ENCODE results near the gene SLC22A4.

The SLC22A4 gene

DNA sequence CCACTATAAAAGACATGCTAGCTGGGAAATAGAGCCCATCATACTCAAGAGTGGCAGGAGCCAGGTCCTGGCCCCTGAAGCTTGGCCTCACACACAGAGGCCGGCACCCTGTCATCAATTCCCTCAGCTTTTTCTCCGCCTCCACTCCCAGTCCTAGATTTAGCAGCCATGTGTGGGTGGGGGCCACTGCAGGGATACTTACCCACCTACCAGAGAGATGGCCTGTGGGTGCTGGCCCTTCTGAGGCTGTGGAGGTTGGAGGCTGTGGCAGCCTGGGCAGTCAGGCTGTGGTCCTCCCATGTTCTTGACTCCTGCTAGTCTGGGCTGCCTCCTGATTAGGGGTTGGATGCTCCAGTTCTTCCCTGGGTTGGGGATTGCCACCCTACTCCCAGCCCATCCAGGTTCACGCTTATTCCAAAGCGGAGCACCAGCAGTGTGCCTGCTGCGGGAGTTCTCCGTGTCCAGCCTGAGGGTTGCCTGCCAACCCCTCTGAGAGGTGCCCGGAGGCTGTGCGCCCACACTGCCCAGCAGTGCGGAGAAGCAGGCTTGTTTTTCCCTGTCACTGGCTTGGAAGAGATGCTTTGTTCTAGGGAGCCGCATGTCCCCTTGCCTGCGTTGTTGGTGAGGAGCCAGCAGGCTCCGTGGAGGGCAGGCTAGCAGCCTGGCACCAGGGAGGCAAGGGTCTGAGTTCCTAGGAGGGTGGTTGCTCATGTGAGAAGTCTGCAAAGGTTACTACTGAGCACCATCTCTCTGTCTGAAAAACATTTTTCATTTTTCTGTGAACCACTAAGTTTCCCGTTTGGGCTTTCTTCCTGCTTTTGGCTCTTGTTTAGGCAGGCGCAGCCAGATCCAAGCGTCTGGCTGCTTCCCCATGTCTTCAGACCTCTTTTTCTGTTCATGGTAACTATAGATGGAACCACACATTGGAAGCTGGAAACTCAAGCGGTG is 82.8 kb downstream of the SLC22A4 start:
- DNase-seq (ENCODE audit: low read depth), result no peak

DNA sequence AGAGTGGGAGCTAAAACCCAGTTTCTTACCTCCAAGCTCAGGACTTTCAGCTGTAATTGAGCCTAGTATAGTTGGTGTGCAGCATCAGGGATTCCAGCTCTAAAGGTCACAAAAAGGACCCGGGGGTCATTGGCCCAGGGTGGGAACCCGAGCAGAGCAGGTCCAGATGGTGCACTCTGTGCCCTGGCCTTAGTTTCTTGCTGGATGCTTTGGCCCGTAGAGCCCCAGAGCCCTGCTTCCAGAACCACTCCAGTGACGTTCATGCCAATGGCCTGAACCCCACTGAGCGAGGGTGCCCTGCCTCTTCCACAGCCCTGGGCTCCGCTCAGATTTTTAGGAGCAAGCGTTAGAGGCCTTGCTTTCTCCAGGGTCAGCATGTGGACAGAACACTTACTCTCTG is 83.5 kb downstream of the SLC22A4 start:
- no peak for DNase-seq (ENCODE audit: low read depth)

DNA sequence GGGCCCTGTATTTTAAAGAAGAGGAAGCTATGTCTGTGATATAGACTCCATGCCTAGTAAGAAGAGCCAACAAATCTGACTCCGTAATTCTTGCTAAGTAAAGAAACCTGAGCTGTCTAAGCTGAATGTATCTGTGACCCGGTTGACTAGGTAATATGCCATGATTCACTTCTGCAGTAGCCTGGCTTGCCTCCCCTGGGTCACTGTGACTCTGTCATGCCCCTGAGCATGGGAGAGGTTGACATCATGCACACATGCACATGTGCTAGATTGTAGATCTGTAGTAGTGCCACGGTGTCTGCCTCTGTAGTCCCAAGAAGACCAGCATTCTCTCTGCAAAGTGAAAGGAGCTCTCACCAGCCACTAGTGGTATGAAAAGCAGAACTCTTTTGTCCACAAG is 84.4 kb downstream of the SLC22A4 start:
- no peak for DNase-seq (ENCODE audit: low read depth)

DNA sequence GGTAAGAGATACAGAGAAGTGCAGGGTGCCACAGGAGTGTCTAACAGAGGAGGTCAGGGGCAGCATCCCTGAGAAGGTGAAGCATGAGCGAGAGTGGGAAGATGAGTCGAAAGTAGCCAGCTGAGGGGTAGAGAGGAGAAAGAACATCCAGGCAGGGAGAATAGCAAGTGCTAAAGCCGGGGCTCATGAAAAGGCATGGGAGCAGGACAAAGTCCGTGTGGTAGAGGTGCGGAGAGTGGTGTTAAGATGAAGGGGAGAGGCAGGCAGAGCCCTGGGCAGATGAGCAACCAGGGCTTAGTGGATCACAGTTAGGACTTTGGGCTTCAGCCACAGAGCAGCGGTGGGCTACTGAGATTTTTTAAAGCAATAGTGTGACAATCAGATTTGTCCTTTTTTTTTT is 85.9 kb downstream of the SLC22A4 start:
- DNase-seq (ENCODE audit: low read depth), result no peak

DNA sequence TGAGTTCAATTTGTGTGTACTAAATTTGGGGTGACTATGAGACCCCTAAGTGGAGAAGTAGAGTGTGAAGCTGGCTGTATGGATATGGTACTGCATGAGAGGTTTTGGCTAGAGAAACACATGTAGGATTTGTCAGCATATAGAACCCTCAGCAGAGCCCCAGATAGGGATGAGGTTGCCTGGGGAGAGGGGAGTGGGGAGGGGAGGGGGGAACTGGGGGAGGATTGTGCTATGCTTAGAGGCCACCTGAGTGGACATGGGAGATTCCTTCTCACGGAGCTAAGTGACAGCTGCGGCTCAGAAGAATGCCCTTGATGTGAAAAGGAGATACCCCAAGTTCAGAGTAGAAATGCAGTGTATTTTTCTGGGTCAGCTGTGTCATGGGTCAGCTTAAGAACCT is 86.5 kb downstream of the SLC22A4 start:
- DNase-seq (ENCODE audit: low read depth), result no peak

DNA sequence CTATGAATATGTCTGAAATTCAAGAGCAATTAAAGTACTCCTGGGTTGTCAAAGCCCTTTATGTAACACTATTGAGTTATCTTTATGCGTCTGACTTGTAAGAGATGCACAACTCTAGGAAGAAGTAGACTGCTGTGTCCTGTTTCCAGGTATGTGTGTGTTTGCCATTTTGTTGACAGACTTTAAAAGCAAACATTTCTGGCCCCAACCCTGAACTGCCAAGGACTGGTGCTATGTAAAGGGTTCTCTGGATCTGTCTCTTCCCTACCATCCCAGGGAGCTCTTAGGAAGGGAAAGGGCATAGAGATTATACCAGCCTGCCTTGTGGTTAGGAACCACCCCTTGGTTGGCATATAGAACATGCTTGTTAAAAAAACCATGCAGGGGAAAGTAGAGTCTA is 87.4 kb downstream of the SLC22A4 start:
- no peak for DNase-seq (ENCODE audit: low read depth)

DNA sequence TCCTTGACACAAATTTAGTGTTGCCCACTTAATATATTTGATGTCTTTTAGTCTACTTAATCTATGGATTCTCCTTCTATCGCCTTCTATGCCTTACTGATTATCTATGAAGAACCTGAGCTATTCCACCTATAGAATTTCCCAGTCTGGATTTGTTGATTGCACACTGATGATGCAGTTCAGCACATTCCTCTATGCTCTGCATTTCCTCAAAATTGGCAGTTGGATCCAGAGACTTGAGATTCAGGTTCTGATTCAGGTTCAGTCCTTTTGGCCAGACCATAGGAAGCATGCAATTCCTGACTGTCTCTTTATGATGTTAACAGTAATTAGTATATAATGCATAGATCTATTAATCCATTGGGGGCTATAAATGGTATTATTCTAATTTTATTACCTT is 89.1 kb downstream of the SLC22A4 start:
- DNase-seq (ENCODE audit: low read depth), result no peak

DNA sequence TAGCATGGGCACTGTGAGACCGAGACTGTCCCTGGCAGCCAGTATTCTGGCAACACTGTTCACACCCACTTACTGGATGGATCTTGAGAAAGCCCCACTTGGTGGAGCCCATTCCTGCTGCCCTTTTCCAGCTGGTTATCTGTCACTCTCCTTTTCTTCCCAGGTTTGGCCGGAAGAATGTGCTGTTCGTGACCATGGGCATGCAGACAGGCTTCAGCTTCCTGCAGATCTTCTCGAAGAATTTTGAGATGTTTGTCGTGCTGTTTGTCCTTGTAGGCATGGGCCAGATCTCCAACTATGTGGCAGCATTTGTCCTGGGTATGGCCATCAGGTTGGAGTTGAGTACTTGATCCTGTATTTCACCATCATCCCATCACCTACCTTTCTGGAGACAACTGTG is 89.8 kb downstream of the SLC22A4 start:
- DNase-seq (ENCODE audit: low read depth), result no peak

DNA sequence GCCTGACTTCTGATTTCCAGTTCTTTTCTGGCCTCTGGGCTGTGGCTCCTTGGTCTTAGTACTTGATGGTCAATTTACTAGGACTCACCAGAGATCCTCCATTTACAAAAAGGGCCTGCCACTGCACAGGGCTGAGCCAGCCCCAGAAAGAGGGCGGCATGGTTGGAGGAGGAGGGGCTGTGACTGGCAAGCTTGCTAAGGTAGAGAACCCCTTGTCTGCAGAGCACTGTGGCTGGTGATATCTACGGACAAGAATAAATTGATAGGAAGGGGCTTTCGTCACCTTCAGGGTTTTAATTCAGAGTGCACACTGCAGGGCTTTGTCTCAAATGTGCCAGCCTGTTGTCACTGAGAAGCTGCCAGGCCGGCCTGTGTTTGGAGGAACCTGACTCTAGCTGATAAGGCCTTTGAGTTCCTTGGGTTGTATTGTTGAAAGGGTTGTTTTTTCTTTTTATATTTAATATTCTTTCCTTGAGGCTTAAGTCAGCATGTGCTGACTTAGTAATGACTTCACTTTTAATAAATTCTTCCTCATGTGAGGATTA is 90.4 kb downstream of the SLC22A4 start:
- DNase-seq (ENCODE audit: low read depth), result no peak

DNA sequence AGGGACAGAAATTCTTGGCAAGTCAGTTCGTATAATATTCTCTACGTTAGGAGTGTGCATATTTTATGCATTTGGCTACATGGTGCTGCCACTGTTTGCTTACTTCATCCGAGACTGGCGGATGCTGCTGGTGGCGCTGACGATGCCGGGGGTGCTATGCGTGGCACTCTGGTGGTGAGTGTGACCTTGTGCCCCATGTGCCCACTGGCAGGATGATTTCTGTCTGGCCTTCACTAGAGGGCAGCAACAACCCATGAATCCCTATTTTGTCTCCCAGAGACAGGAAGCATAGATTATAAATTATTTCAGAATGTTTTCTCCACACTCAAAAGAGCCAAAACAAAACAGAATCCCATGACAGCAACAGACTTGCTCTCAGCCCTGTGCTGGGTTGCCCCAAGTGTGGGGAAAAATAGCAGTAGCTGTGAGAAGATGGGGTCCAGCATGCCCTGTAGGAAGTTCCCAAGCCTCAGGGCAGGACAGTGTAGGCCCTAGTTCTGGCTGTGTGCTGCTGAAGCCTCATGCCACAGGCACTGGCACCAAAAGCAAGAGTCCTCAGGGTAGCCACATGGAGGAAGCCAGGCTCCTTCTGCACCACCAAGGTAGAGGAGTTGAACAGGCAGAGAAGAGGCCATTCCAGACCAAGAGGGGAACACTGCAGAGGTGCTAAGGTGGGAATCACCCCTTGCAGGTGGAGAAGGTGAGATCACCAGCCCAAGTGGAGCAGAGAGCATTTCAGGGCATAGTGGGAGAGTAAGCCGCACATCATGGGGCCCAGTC is 91.3 kb downstream of the SLC22A4 start:
- peak; percentile 44 for DNase-seq (ENCODE audit: low read depth)

DNA sequence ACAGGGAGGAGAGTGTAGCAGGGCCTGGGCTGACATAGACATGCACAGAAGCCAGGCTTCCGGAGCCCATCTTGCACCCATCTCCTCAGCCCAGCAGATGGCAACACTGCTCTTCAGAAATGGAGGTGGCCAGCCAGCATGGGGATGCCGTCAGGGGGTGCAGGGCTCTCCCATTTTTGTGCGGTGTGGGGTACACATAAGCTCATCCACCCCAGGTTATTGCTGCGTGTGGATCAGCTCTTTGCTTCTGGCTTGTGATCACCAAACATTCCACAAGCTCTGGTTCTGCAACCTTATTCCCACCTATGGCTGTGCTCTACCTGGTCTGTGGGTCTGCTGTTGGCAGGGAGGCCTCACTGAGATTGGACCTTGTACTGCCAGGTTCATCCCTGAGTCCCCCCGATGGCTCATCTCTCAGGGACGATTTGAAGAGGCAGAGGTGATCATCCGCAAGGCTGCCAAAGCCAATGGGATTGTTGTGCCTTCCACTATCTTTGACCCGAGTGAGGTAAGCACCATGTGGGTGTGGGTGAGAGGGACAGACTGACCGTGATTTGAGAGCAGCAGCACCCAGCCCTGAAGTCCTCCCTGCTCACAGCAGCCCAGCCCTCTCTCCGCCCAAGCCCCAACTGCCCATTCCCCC is 92.6 kb downstream of the SLC22A4 start:
- DNase-seq (ENCODE audit: low read depth), result peak; percentile 57

DNA sequence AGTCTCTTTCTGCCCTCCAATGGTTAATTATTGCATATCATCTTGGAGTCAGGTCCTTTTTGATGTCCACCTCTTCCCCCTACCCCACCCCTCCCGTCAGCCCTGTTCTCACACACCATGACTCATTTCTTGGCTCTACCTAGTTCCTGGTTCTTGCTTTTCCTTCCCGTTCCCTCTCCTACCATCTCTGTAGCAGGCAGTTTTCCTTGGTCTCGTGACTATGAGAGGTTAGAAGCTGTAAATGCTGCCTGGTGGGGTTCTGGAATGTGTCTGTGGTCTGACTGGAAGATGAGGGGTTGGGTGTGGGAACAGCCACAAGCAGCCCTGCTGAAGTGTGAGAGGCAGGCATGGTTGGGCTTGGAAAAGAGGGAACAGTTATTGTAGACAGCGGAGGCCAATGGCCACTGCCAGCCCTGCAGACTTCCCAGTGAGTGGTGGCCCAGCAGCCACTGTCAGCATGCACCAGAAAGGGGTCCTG is 93.5 kb downstream of the SLC22A4 start:
- DNase-seq (ENCODE audit: low read depth), result no peak

DNA sequence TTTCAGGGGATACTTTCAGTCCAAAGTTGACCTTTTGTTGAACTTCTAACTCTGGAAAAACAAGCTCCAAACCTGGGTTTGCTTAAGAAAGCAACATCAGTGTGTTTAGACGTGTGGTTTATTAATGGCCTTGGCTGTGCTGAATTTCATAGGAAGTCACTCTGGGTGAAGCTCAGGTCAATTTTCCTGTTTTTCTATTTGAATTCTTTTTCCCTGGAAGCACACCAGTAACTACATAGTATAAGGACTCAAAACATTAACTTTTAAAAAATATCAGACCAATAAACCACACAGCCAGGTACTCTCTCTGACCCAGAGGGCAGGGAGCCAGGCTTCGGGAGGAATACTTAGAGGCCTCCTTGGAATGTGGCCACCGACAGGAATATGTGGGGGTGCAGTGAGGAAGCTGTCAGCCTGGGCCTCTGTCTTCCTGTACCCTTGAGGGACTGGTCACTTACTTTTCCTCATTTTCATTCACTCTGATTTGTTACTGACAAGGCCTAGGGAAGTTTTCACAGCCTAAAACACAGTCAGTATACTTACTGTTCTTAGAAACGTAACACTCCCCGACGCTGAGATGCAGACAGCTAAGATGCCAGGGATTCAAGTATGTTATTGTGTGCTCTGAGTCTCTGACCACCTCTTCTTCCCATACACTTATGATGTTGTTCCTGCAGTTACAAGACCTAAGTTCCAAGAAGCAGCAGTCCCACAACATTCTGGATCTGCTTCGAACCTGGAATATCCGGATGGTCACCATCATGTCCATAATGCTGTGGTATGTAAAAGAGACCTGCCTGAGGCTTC is 94.3 kb downstream of the SLC22A4 start:
- DNase-seq (ENCODE audit: low read depth), result no peak

DNA sequence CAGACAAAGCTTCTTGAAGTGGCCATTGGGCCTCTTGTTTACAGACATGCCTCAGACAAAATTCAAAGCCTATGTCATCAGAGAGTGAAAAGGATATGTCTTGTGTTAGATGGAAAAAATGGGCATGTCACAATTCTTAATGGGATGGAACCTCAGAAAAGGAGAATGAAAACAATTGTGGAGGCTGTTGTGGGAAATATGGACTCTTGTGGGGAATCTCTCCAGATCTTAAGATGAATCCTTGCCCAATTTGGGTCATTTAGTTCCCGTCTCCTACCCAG is 94.8 kb downstream of the SLC22A4 start:
- no peak for DNase-seq (ENCODE audit: low read depth)

DNA sequence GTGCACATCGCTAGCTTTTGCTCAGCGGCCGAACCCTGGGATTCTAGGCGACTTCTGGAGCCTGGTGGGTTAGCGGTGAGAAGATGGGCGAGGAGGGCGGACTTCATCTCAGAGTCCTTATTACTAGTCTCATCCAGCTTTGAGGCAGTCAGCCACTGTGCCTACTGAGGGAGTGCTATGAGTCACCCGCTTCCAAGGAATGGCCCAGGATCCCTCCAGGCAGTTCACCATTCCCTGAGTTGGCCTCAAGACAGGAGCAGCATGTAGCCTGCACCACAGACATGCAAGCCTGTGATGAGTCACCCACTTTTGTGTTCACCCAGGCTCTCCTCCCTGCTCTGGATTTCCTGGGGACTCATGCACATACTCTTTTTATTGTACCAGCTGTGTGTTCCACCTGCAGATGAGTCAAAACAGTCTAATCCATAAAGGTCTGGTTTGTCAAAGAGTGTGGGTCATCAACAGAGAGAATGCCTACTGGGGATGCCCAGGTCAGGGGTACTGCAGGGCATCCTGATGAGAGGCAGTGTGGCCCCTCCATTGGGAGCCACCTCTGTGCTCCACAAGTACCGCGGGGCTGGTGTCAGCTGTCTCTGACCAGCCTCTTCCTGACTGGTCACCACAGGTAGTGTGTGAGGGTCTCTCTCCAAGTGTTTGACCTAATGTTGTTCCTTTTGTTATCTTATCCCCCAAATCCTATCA is 95.5 kb downstream of the SLC22A4 start:
- DNase-seq (ENCODE audit: low read depth), result no peak

DNA sequence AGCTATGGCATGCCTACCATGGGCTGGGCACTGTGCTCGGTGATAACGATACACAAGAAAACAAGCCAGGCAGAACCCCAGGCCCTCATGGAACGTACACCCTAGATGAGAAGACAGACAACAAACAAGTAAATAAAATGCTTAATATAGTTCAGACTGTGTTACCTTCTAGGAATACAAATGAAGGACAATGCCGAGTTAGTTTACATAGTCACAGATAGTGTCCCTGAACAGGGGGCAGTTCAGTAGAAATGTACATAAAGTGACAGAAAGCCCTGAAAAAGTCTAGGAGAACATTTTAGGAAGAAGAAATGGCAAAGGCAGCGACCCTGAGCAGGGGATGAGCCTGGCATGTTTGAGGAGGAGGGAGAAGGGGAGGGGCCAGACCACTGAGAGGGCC is 97.1 kb downstream of the SLC22A4 start:
- no peak for DNase-seq (ENCODE audit: low read depth)

DNA sequence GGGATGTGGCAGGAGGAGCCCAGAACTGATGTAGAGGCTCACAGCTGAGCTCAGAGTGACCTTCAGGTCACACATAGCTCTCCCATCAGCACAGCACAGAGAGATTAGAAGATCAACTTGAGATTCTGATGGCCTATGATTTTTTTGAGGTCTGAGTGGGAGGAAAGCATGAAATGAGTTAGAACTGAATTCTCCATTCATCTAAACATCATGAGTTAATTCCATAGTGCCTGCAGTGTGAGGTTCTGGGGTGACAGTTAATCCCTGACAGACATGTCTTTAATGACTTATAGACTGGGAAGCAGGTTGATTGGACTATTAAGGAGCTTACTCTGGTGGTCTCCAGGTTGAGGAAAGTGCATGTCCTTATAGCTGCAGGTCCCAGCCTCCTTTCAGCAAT is 97.7 kb downstream of the SLC22A4 start:
- DNase-seq (ENCODE audit: low read depth), result no peak

DNA sequence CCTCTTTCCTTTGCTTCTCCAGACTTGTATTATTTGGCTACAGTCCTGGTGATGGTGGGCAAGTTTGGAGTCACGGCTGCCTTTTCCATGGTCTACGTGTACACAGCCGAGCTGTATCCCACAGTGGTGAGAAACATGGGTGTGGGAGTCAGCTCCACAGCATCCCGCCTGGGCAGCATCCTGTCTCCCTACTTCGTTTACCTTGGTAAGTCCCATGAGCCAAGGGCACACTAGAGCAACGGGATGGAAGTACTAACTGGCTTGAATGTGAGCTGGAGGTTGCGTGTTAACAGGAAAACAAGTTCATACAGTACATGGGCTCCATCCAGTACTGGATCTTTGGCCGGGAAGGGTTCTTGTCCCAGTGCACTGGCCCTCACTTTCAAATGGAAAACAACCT is 98.2 kb downstream of the SLC22A4 start:
- DNase-seq (ENCODE audit: low read depth), result no peak

DNA sequence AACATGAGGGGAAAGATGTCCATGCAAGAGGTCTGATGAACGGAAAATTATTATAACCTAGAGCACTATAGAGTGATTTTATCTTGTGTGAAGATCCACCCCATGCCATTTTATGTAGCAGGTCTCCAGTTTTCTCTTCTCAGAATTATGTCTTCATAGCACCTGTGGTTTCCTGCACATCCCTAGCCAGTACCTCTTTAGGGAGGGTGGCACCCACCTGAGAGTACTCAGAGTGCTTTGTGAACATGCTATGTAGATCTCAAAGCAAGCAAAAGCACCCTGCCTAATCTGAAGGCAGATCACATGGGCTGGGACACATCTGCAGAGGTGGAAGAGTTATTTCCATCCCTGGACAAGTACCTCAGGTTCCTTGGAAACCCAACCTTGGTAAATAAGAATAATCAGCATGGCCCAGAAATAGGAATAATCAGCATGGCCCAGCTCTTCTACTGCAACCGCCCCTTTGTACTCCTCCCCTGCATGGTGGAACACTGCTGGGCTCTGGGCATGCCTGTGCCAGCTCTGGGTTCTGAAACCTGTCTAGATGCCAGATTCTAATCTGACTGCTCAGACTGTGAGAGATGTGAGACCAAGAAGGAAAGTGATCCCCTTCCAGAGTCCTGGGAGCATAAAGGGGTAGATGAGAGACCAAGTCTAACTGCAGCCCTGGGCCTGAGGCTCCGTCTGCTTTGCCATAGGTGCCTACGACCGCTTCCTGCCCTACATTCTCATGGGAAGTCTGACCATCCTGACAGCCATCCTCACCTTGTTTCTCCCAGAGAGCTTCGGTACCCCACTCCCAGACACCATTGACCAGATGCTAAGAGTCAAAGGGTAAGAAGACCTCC is 99.0 kb downstream of the SLC22A4 start:
- no peak for DNase-seq (ENCODE audit: low read depth)

Measured in activated T-cell treated with anti-CD3 and anti-CD28 coated beads for 1 hour (primary cell).